EH (cell line): ENCODE results near the gene DDIT3.

Experiments
- DNase-seq: peaks from one replicate; pipeline ENCODE4 v3.0.0-alpha.2; 2015; ENCODE audit warnings: low read depth

Gene DDIT3

GRCh38 chr12:57485695-57486094 lies 34.6 kb downstream of the DDIT3 start:
- DNase-seq = no peak

- peak; percentile 85 for DNase-seq
Measured at GRCh38 chr12:57483466-57483865, 36.8 kb downstream of the DDIT3 start.

- DNase-seq = no peak
Measured at GRCh38 chr12:57481671-57482070, 38.6 kb downstream of the DDIT3 start.

GRCh38 chr12:57479376-57480115 lies 40.8 kb downstream of the DDIT3 start, which contains the start of gene ARHGAP9:
ARHGAP9 (minus strand) TSS chr12:57479866; CDS start chr12:57479406, 460 bp downstream.
- DNase-seq = peak; percentile 41

GRCh38 chr12:57479043-57479375 lies 41.3 kb downstream of the DDIT3 start:
- DNase-seq = no peak

GRCh38 chr12:57477710-57478681 lies 42.3 kb downstream of the DDIT3 start:
- peak; percentile 44 for DNase-seq

GRCh38 chr12:57476993-57477709 lies 43.2 kb downstream of the DDIT3 start:
- no peak for DNase-seq

- no peak for DNase-seq
Measured at GRCh38 chr12:57476162-57476992, 43.9 kb downstream of the DDIT3 start.

- DNase-seq = no peak
Measured at GRCh38 chr12:57475271-57476161, 44.8 kb downstream of the DDIT3 start.

- no peak for DNase-seq
Measured at GRCh38 chr12:57474862-57475261, 45.5 kb downstream of the DDIT3 start.

- DNase-seq = no peak
Measured at GRCh38 chr12:57474430-57474829, 45.9 kb downstream of the DDIT3 start.

- no peak for DNase-seq
Measured at GRCh38 chr12:57473886-57474285, 46.4 kb downstream of the DDIT3 start.

- DNase-seq = no peak
Measured at GRCh38 chr12:57473392-57473791, 46.9 kb downstream of the DDIT3 start.

GRCh38 chr12:57472391-57472790 lies 47.9 kb downstream of the DDIT3 start:
- no peak for DNase-seq

- DNase-seq = no peak
Measured at GRCh38 chr12:57471661-57472060, 48.7 kb downstream of the DDIT3 start.

- DNase-seq = no peak
Measured at GRCh38 chr12:57470970-57471656, 49.2 kb downstream of the DDIT3 start.

GRCh38 chr12:57470286-57470969 lies 49.9 kb downstream of the DDIT3 start:
- DNase-seq = no peak

GRCh38 chr12:57469296-57470164 lies 50.8 kb downstream of the DDIT3 start:
- DNase-seq = no peak
